ENCODE data around the gene ZFYVE21. TPM values are rescaled to one million over a fixed set of nuclear protein-coding genes. Genes with fewer than 3 reads are reported as not detected.
A peak's percentile ranks its signal among the peaks of the same experiment; 100 is the strongest.
"Not testable (repeated sequence)": the region's sequence is repeated elsewhere in the genome, so short reads cannot be mapped to it uniquely, and the experiment has no call there.

The ZFYVE21 gene
- polyA plus RNA-seq, 3 donors from 2014 or later = 11.4 to 29.0 (median 13.6) TPM

- no peak for DNase-seq
- Mint-ChIP-seq H3K36me3 (peaks cover 0 to 39% (median 6%) of the 10 kb centered on the region in 3 donors), H3K4me1 (peaks cover 0 to 14% of the 10 kb centered on the region in 2 donors), H3K27me3 (ENCODE audit: low read depth in 3 of 3) (peaks cover 0 to 1% (median 0%) of the 10 kb centered on the region in 3 donors), H3K4me3 (no peak overlapping the region), H3K27ac (peak overlapping the region in 1 of 6 donors; percentile 37), H3K9me3 (no peaks in the 10 kb centered on the region)
These were observed 30.1 kb upstream of the ZFYVE21 start for GRCh38 chr14:103685276-103686211.

GRCh38 chr14:103686831-103687485 is 28.7 kb upstream of the ZFYVE21 start:
- no peak for DNase-seq
- no peak overlapping the region for H3K27ac Mint-ChIP-seq
- H3K4me1 Mint-ChIP-seq = peaks cover 0 to 15% of the 10 kb centered on the region in 2 donors
- H3K36me3 Mint-ChIP-seq = peaks cover 0 to 32% (median 3%) of the 10 kb centered on the region in 3 donors
- H3K9me3 Mint-ChIP-seq = no peaks in the 10 kb centered on the region
- H3K4me3 Mint-ChIP-seq = no peak overlapping the region
- H3K27me3 Mint-ChIP-seq (ENCODE audit: low read depth in 3 of 3) = peaks cover 0 to 1% (median 0%) of the 10 kb centered on the region in 3 donors

GRCh38 chr14:103687712-103688111 is 27.9 kb upstream of the ZFYVE21 start:
- Mint-ChIP-seq H3K4me1 (peaks cover 0 to 15% of the 10 kb centered on the region in 2 donors), H3K4me3 (no peak overlapping the region), H3K36me3 (peaks cover 0 to 32% (median 3%) of the 10 kb centered on the region in 3 donors), H3K9me3 (no peaks in the 10 kb centered on the region), H3K27ac (no peak overlapping the region), H3K27me3 (ENCODE audit: low read depth in 3 of 3) (peaks cover 0 to 1% (median 0%) of the 10 kb centered on the region in 3 donors)
- no peak for DNase-seq

GRCh38 chr14:103688441-103688840 is 27.2 kb upstream of the ZFYVE21 start:
- H3K36me3 Mint-ChIP-seq = peaks cover 0 to 25% (median 3%) of the 10 kb centered on the region in 3 donors
- H3K27ac Mint-ChIP-seq = no peak overlapping the region
- peaks cover 0 to 15% of the 10 kb centered on the region in 2 donors for H3K4me1 Mint-ChIP-seq

GRCh38 chr14:103688906-103689902 is 26.4 kb upstream of the ZFYVE21 start:
- Mint-ChIP-seq H3K4me1 (peaks cover 0 to 15% of the 10 kb centered on the region in 2 donors), H3K36me3 (peaks cover 0 to 22% (median 3%) of the 10 kb centered on the region in 3 donors), H3K9me3 (no peaks in the 10 kb centered on the region), H3K27ac (no peak overlapping the region), H3K4me3 (no peak overlapping the region), H3K27me3 (ENCODE audit: low read depth in 3 of 3) (no peaks in the 10 kb centered on the region)
- no peak for DNase-seq

More at GRCh38 chr14:103688441-103688840, 27.2 kb upstream of the ZFYVE21 start:
- no peak for DNase-seq
- no peaks in the 10 kb centered on the region for H3K9me3 Mint-ChIP-seq
- H3K4me3 Mint-ChIP-seq = no peak overlapping the region
- peaks cover 0 to 1% (median 0%) of the 10 kb centered on the region in 3 donors for H3K27me3 Mint-ChIP-seq (ENCODE audit: low read depth in 3 of 3)

GRCh38 chr14:103690332-103690731 is 25.3 kb upstream of the ZFYVE21 start:
- peaks cover 1 to 18% of the 10 kb centered on the region in 2 donors for H3K4me1 Mint-ChIP-seq
- H3K27ac Mint-ChIP-seq = peak overlapping the region in 1 of 6 donors; percentile 45
- no peaks in the 10 kb centered on the region for H3K27me3 Mint-ChIP-seq (ENCODE audit: low read depth in 3 of 3)
- H3K9me3 Mint-ChIP-seq = no peaks in the 10 kb centered on the region
- peaks cover 0 to 22% (median 3%) of the 10 kb centered on the region in 3 donors for H3K36me3 Mint-ChIP-seq
- DNase-seq = no peak
- H3K4me3 Mint-ChIP-seq = no peak overlapping the region

GRCh38 chr14:103691655-103692054 is 24.0 kb upstream of the ZFYVE21 start:
- not testable (repeated sequence) for H3K27me3 Mint-ChIP-seq (ENCODE audit: low read depth in 3 of 3); H3K4me3 Mint-ChIP-seq; H3K9me3 Mint-ChIP-seq; DNase-seq
- Mint-ChIP-seq H3K36me3 (peaks cover 0 to 13% (median 0%) of the 10 kb centered on the region in 3 donors), H3K27ac (peak overlapping the region in 1 of 6 donors; percentile 34), H3K4me1 (peaks cover 2 to 24% of the 10 kb centered on the region in 2 donors)

- H3K27ac Mint-ChIP-seq = no peak overlapping the region
- no peak overlapping the region for H3K4me3 Mint-ChIP-seq
- no peak for DNase-seq
- H3K36me3 Mint-ChIP-seq = peaks cover 0 to 9% (median 0%) of the 10 kb centered on the region in 3 donors
- H3K27me3 Mint-ChIP-seq (ENCODE audit: low read depth in 3 of 3) = no peaks in the 10 kb centered on the region
- no peaks in the 10 kb centered on the region for H3K9me3 Mint-ChIP-seq
- H3K4me1 Mint-ChIP-seq = peaks cover 2 to 24% of the 10 kb centered on the region in 2 donors
These were observed 23.5 kb upstream of the ZFYVE21 start for GRCh38 chr14:103692159-103692558.

- Mint-ChIP-seq H3K9me3 (no peaks in the 10 kb centered on the region), H3K27me3 (ENCODE audit: low read depth in 3 of 3) (peaks cover 0 to 2% (median 0%) of the 10 kb centered on the region in 3 donors), H3K4me1 (peaks cover 2 to 24% of the 10 kb centered on the region in 2 donors), H3K36me3 (peaks cover 0 to 8% (median 0%) of the 10 kb centered on the region in 3 donors), H3K27ac (no peak overlapping the region), H3K4me3 (no peak overlapping the region)
- DNase-seq = no peak
These were observed 22.7 kb upstream of the ZFYVE21 start for GRCh38 chr14:103692871-103693270.

GRCh38 chr14:103693515-103693914 is 22.1 kb upstream of the ZFYVE21 start:
- Mint-ChIP-seq H3K9me3 (no peaks in the 10 kb centered on the region), H3K4me3 (no peak overlapping the region), H3K27me3 (ENCODE audit: low read depth in 3 of 3) (peaks cover 0 to 2% (median 0%) of the 10 kb centered on the region in 3 donors), H3K4me1 (peaks cover 2 to 24% of the 10 kb centered on the region in 2 donors), H3K36me3 (peaks cover 0 to 8% (median 0%) of the 10 kb centered on the region in 3 donors), H3K27ac (no peak overlapping the region)
- no peak for DNase-seq

GRCh38 chr14:103694572-103695026 is 21.0 kb upstream of the ZFYVE21 start:
- H3K4me1 Mint-ChIP-seq = peaks cover 2 to 21% of the 10 kb centered on the region in 2 donors

GRCh38 chr14:103695296-103696069 is 20.1 kb upstream of the ZFYVE21 start:
- Mint-ChIP-seq H3K27me3 (ENCODE audit: low read depth in 3 of 3) (peaks cover 0 to 2% (median 0%) of the 10 kb centered on the region in 3 donors), H3K27ac (peak overlapping the region in 2 of 6 donors; percentile 7 to 46), H3K4me1 (peaks cover 2 to 16% of the 10 kb centered on the region in 2 donors), H3K9me3 (no peaks in the 10 kb centered on the region), H3K36me3 (no peaks in the 10 kb centered on the region), H3K4me3 (no peak overlapping the region)
- no peak for DNase-seq

More at GRCh38 chr14:103694572-103695026, 21.0 kb upstream of the ZFYVE21 start:
- Mint-ChIP-seq H3K36me3 (peaks cover 0 to 5% (median 0%) of the 10 kb centered on the region in 3 donors), H3K4me3 (no peak overlapping the region), H3K9me3 (no peaks in the 10 kb centered on the region), H3K27me3 (ENCODE audit: low read depth in 3 of 3) (peaks cover 0 to 2% (median 0%) of the 10 kb centered on the region in 3 donors), H3K27ac (no peak overlapping the region)
- no peak for DNase-seq

Data from immature natural killer cell (primary cell).